H1 (cell line): ENCODE data around the gene GNG12. TPM values are rescaled to one million over a fixed set of nuclear protein-coding genes. Genes with fewer than 3 reads are reported as not detected.

Source experiments
- CTCF ChIA-PET: fragments of 300-600 bp; sonication (Branson Sonifier 250); formaldehyde crosslinking; loops from one replicate; lab custom pipeline; 2021; ENCODE audit not compliant: partially characterized antibody; lab: Charles Lee
- POLR2A ChIA-PET: fragments of 300-600 bp; sonication (Branson Sonifier 250); formaldehyde crosslinking; loops from one replicate; lab custom pipeline; 2021; ENCODE audit warnings: inconsistent platforms; ENCODE audit not compliant: partially characterized antibody; lab: Charles Lee
- DNase-seq, 2 experiments: peaks; one replicate each; pipeline versions ENCODE4 v3.0.0 to v3.0.0-alpha.2; 2010 to 2022; ENCODE audit warnings: low spot score in 2 of 2, low read depth in 1 of 2, mixed read lengths in 1 of 2
- FAIRE-seq: peaks from 2 replicates; lab custom pipeline; 2011; peaks lifted over from hg19 to GRCh38; lab: Jason Lieb, UNC
- H2AFZ ChIP-seq: 2 replicates; pipeline ENCODE4 v1.8.1; 2012; ENCODE audit warnings: low read length, inconsistent platforms
- H2AK5ac ChIP-seq: 2 replicates; pipeline ENCODE4 v1.6.1; 2013; ENCODE audit warnings: low read depth, low read length
- H2BK120ac ChIP-seq: replicated peaks from 2 replicates; pipeline ENCODE3; 2013; ENCODE audit warnings: low read depth, low read length, inconsistent platforms
- H2BK12ac ChIP-seq: 2 replicates; pipeline ENCODE4 v1.6.1; 2013; ENCODE audit warnings: low read depth, low read length
- H2BK15ac ChIP-seq: 2 replicates; pipeline ENCODE4 v1.6.1; 2013; ENCODE audit warnings: low read length
- H2BK20ac ChIP-seq: 2 replicates; pipeline ENCODE4 v1.6.1; 2013; ENCODE audit warnings: low read length
- H2BK5ac ChIP-seq: 2 replicates; pipeline ENCODE4 v1.6.1; 2013; ENCODE audit warnings: low read depth, low read length
- H3K14ac ChIP-seq: 2 replicates; pipeline ENCODE4 v1.6.1; 2013; ENCODE audit warnings: inconsistent platforms; ENCODE audit not compliant: insufficient read length
- H3K18ac ChIP-seq: 2 replicates; pipeline ENCODE4 v1.6.1; 2013; ENCODE audit warnings: low read length; ENCODE audit errors: extremely low read depth
- H3K23ac ChIP-seq: 2 replicates; pipeline ENCODE4 v1.6.1; 2013; ENCODE audit warnings: inconsistent platforms; ENCODE audit not compliant: insufficient read length
- H3K23me2 ChIP-seq: 2 replicates; pipeline ENCODE4 v1.6.1; 2013; ENCODE audit warnings: low read depth, low read length
- H3K27ac ChIP-seq: 2 replicates; pipeline ENCODE4 v1.6.1; 2011; ENCODE audit warnings: low read depth, low read length, inconsistent platforms
- H3K27me3 ChIP-seq, 4 experiments: replicated peaks in 1 of 4; 1 replicate in 1 of 4; 2 replicates in 3 of 4; pipeline versions ENCODE4 v1.6.1 to v1.8.1; 2011 to 2013; ENCODE audit warnings: low read length in 3 of 4, mild to moderate bottlenecking in 3 of 4, inconsistent platforms in 2 of 4, mixed read lengths in 2 of 4, moderate library complexity in 1 of 4; ENCODE audit not compliant: control insufficient read depth in 3 of 4, insufficient read depth in 3 of 4; ENCODE audit errors: extremely low read depth in 1 of 4
- H3K36me3 ChIP-seq, 4 experiments: 2 replicates each; pipeline versions ENCODE4 v1.6.1 to v1.8.1; 2011 to 2013; ENCODE audit warnings: mild to moderate bottlenecking in 4 of 4, low read length in 3 of 4, moderate library complexity in 2 of 4, control low read depth in 1 of 4, inconsistent platforms in 1 of 4; ENCODE audit not compliant: insufficient read depth in 4 of 4, control insufficient read depth in 2 of 4
- H3K4ac ChIP-seq: replicated peaks from 2 replicates; pipeline ENCODE3; 2013; ENCODE audit warnings: low read length, low read depth, mixed read lengths, inconsistent platforms; ENCODE audit not compliant: insufficient read length
- H3K4me1 ChIP-seq, 4 experiments: replicated peaks in 1 of 4; 1 replicate in 1 of 4; 2 replicates in 3 of 4; pipeline versions ENCODE4 v1.6.1 to v1.8.1; 2011 to 2013; ENCODE audit warnings: low read length in 3 of 4, inconsistent platforms in 2 of 4, mixed read lengths in 1 of 4; ENCODE audit not compliant: insufficient read depth in 4 of 4, control insufficient read depth in 3 of 4
- H3K4me2 ChIP-seq, 2 experiments: 2 replicates each; pipeline versions ENCODE4 v1.6.1 to v1.8.1; 2011 to 2013; ENCODE audit warnings: low read depth in 2 of 2, low read length in 2 of 2, control low read depth in 1 of 2, inconsistent platforms in 1 of 2, mild to moderate bottlenecking in 1 of 2; ENCODE audit not compliant: insufficient read depth in 1 of 2
- H3K4me3 ChIP-seq, 4 experiments: fragments of 200-600, 300-600 bp in 1 of 4; sonication (generic), shearing (Covaris generic), sonication (Bioruptor Twin) in 1 of 4; 2 replicates each; pipeline versions ENCODE4 v1.5.1 to v1.8.1; 2011 to 2016; ENCODE audit warnings: low read length in 4 of 4, low read depth in 3 of 4, control low read depth in 2 of 4, inconsistent platforms in 2 of 4, mild to moderate bottlenecking in 2 of 4, mixed read lengths in 1 of 4, moderate library complexity in 1 of 4; ENCODE audit not compliant: insufficient read depth in 2 of 4; ENCODE audit errors: extremely low read depth in 1 of 4
- H3K56ac ChIP-seq: replicated peaks from 2 replicates; pipeline ENCODE3; 2013; ENCODE audit warnings: low read depth, mild to moderate bottlenecking, mixed read lengths, low read length, inconsistent platforms; ENCODE audit not compliant: insufficient read length
- H3K79me1 ChIP-seq: 2 replicates; pipeline ENCODE4 v1.6.1; 2013; ENCODE audit warnings: low read depth, low read length, control low read depth
- H3K79me2 ChIP-seq, 2 experiments: 2 replicates each; pipeline versions ENCODE4 v1.6.1 to v1.8.1; 2012 to 2013; ENCODE audit warnings: low read length in 2 of 2, mild to moderate bottlenecking in 2 of 2, inconsistent platforms in 1 of 2; ENCODE audit not compliant: insufficient read depth in 2 of 2, control insufficient read depth in 1 of 2
- H3K9ac ChIP-seq, 4 experiments: replicated peaks in 1 of 4; 1 replicate in 1 of 4; 2 replicates in 3 of 4; pipeline versions ENCODE4 v1.6.1 to v1.8.1; 2011 to 2013; ENCODE audit warnings: low read depth in 3 of 4, low read length in 3 of 4, control low read depth in 2 of 4, mild to moderate bottlenecking in 2 of 4, moderate library complexity in 2 of 4, inconsistent platforms in 1 of 4; ENCODE audit errors: extremely low read depth in 1 of 4
- H3K9me3 ChIP-seq, 2 experiments: 2 replicates each; pipeline versions ENCODE4 v1.6.1 to v1.8.1; 2012 to 2013; ENCODE audit warnings: mild to moderate bottlenecking in 2 of 2, moderate library complexity in 2 of 2, control low read depth in 1 of 2, inconsistent platforms in 1 of 2, low read depth in 1 of 2, low read length in 1 of 2, mixed read lengths in 1 of 2; ENCODE audit not compliant: insufficient read depth in 2 of 2
- H4K20me1 ChIP-seq, 2 experiments: replicated peaks in 1 of 2; 2 replicates each; pipeline versions ENCODE3 to v1.8.1; 2011 to 2013; ENCODE audit warnings: inconsistent platforms in 2 of 2, low read length in 2 of 2, mild to moderate bottlenecking in 1 of 2; ENCODE audit not compliant: insufficient read depth in 2 of 2, control insufficient read depth in 1 of 2
- H4K5ac ChIP-seq: 2 replicates; pipeline ENCODE4 v1.6.1; 2013; ENCODE audit warnings: low read length, low read depth, mixed read lengths, inconsistent platforms; ENCODE audit not compliant: insufficient read length
- H4K8ac ChIP-seq: 2 replicates; pipeline ENCODE4 v1.8.0; 2013; ENCODE audit warnings: mild to moderate bottlenecking, moderate library complexity, low read length, inconsistent platforms; ENCODE audit not compliant: insufficient read depth; ENCODE audit errors: extremely low read depth
- H4K91ac ChIP-seq: replicated peaks from 2 replicates; pipeline ENCODE3; 2013; ENCODE audit warnings: low read length, mixed read lengths, inconsistent platforms; ENCODE audit not compliant: insufficient read length
- JUND ChIP-seq: IDR thresholded peaks from 2 replicates; pipeline ENCODE4 v1.6.1; 2011; ENCODE audit warnings: mild to moderate bottlenecking, improper control_type of control experiment, low read length
- POLR2AphosphoS5 ChIP-seq: IDR thresholded peaks from 2 replicates; pipeline ENCODE4 v1.6.1; 2011; ENCODE audit warnings: low read depth, low read length
- RBBP5 ChIP-seq: IDR thresholded peaks from 2 replicates; pipeline ENCODE4 v1.7.1; 2012; ENCODE audit warnings: low read depth, mild to moderate bottlenecking, inconsistent platforms, low read length, moderate library complexity, borderline replicate concordance
- SP1 ChIP-seq: IDR thresholded peaks from 2 replicates; pipeline ENCODE4 v1.6.1; 2011; ENCODE audit warnings: low read depth, low read length
- SRF ChIP-seq: IDR thresholded peaks from 2 replicates; pipeline ENCODE4 v1.6.1; 2011; ENCODE audit warnings: mild to moderate bottlenecking, low read depth, low read length, moderate library complexity
- TAF1 ChIP-seq: IDR thresholded peaks from 2 replicates; pipeline ENCODE4 v1.6.1; 2011; ENCODE audit warnings: mild to moderate bottlenecking, low read depth, low read length
- TBP ChIP-seq: IDR thresholded peaks from 2 replicates; pipeline ENCODE4 v1.6.1; 2011; ENCODE audit warnings: low read depth, low read length, improper control_type of control experiment
- WGBS, 2 experiments: shearing (Covaris generic) in 1 of 2; methylation state at CpG; one replicate each; pipeline versions ENCODE4 v1.1.6 to v1.1.7; 2013 to 2015; ENCODE audit warnings: low lambda C conversion rate in 2 of 2, mixed read lengths in 2 of 2, inconsistent platforms in 1 of 2, low coverage in 1 of 2, missing lambda C conversion rate in 1 of 2; ENCODE audit not compliant: insufficient replicate concordance in 2 of 2, insufficient coverage in 1 of 2, insufficient read length in 1 of 2; ENCODE audit errors: extremely low coverage in 1 of 2, missing lambda C conversion rate in 1 of 2; 5-methylcytosine and 5-hydroxymethylcytosine counted together
- polyA plus RNA-seq, 7 experiments: library from polyadenylated mRNA; depleted of rRNA in 3 of 7; stranded (reverse) in 5 of 7; unstranded in 2 of 7; fragments of >200 nt in 5 of 7; fragments of 200-250 nt in 2 of 7; gene quantifications; 1 replicate in 5 of 7; 2 replicates in 1 of 7; 4 replicates in 1 of 7; pipeline versions ENCODE4 v1.2.1 to v1.2.3, GENCODE V29; 2011 to 2013; ENCODE audit warnings: missing spikeins in 2 of 7, mixed read lengths in 2 of 7
- total RNA-seq: library from RNA; stranded (reverse); fragmentation: NEBNext Ultra II Directional; extraction: Animal tissue kit (Norgen Biotek cat#: 25700); gene quantifications from 2 replicates; pipeline ENCODE4 v1.2.1, GENCODE V29; 2021

The GNG12 gene
- total and polyA plus RNA-seq, 2 of the 8 experiments (the other 6 are each of a cell fraction or from before 2014, with no cell fraction given) = 11.4 to 35.8 TPM

GRCh38 chr1:67723620-67724019, 109.6 kb downstream of the GNG12 start:
- H3K9ac ChIP-seq = no peak overlapping the region
- TF ChIP-seq RBBP5 (no peak), SRF (no peak), JUND (no peak), TBP (no peak), POLR2AphosphoS5 (no peak), TAF1 (no peak), SP1 (no peak)

More at GRCh38 chr1:67723620-67724019, 109.6 kb downstream of the GNG12 start:
- Histone ChIP-seq H2BK120ac (no peak overlapping the region), H4K91ac (no peak overlapping the region), H4K5ac (no peak overlapping the region), H3K23ac (no peak overlapping the region), H3K4me1 (peaks cover 0 to 7% (median 3%) of the 10 kb centered on the region in 4 experiments; a peak in 3 of 7 replicates), H3K4ac (no peak overlapping the region), H3K36me3 (no peaks in the 10 kb centered on the region), H3K4me2 (no peak overlapping the region), H2BK5ac (no peak overlapping the region), H3K18ac (no peak overlapping the region), H3K27me3 (no peaks in the 10 kb centered on the region), H3K9me3 (no peaks in the 10 kb centered on the region), H3K56ac (no peak overlapping the region), H2BK12ac (no peak overlapping the region), H3K79me1 (0 out of 2 replicates have a peak, but pooled peaks cover under 1% of the 10 kb centered on the region), H3K4me3 (no peak overlapping the region), H2AK5ac (no peak overlapping the region), H2AFZ (no peak overlapping the region), H4K20me1 (no peaks in the 10 kb centered on the region), H3K79me2 (no peaks in the 10 kb centered on the region), H3K14ac (no peak overlapping the region), H3K23me2 (no peaks in the 10 kb centered on the region), H2BK15ac (no peak overlapping the region), H4K8ac (no peak overlapping the region), H2BK20ac (no peak overlapping the region), H3K27ac (no peak overlapping the region)
- FAIRE-seq = no peak
- no peak for DNase-seq
- POLR2A ChIA-PET = no interaction called here
- CTCF ChIA-PET = interaction anchor here (1.0 to 1.5 kb wide), 2 partner anchors 21 to 162 kb away, joined by 3 read pairs; no protein-coding TSS in a partner anchor
- 81% methylated on average over 2 of the region's 2 CpGs; no CpG with 5 or more reads in 1 of the 2 experiments for WGBS, 2 experiments
